Cardiac fibroblast (primary cell): ENCODE results near the gene SMIM12.

ENCODE experiments used
- DNase-seq, 2 donors: peaks; one replicate each; pipeline versions ENCODE4 v3.0.0 to v3.0.0-alpha.2; 2010; ENCODE audit warnings: low read depth in 2 of 2
- H3K4me3 ChIP-seq, 2 donors: replicated peaks in 1 of 2; 1 replicate in 1 of 2; 2 replicates in 1 of 2; pipeline ENCODE4 v1.5.1; 2011; ENCODE audit warnings: low read depth in 2 of 2, low read length in 2 of 2, mild to moderate bottlenecking in 2 of 2, moderate library complexity in 1 of 2
- CTCF ChIP-seq: IDR thresholded peaks from one replicate; pipeline ENCODE4 v1.5.1; 2011; ENCODE audit warnings: low read depth, mild to moderate bottlenecking, low read length, inconsistent platforms

The SMIM12 gene

GRCh38 chr1:34842952-34843371, 16.6 kb downstream of the SMIM12 start:
- H3K4me3 ChIP-seq, result no peak overlapping the region
- TF ChIP-seq CTCF, result no peak

GRCh38 chr1:34842073-34842472, 17.5 kb downstream of the SMIM12 start:
- TF ChIP-seq CTCF, result no peak
- no peak overlapping the region for H3K4me3 ChIP-seq
- no peak for DNase-seq

More at GRCh38 chr1:34842952-34843371, 16.6 kb downstream of the SMIM12 start:
- peak in 1 of 2 donors; percentile 14 for DNase-seq

GRCh38 chr1:34840426-34840825, 19.1 kb downstream of the SMIM12 start:
- H3K4me3 ChIP-seq, result no peak overlapping the region
- TF ChIP-seq CTCF, result no peak
- DNase-seq, result no peak

GRCh38 chr1:34839526-34840305, 19.8 kb downstream of the SMIM12 start:
- no peak for TF ChIP-seq CTCF
- DNase-seq, result no peak
- no peak overlapping the region for H3K4me3 ChIP-seq

GRCh38 chr1:34833711-34834110, 25.8 kb downstream of the SMIM12 start:
- no peak overlapping the region for H3K4me3 ChIP-seq
- no peak for TF ChIP-seq CTCF
- DNase-seq, result no peak

- TF ChIP-seq CTCF, result no peak
- H3K4me3 ChIP-seq, result no peak overlapping the region
- no peak for DNase-seq
Observed at GRCh38 chr1:34831721-34832246, 27.8 kb downstream of the SMIM12 start.

GRCh38 chr1:34829250-34829649, 30.3 kb downstream of the SMIM12 start:
- H3K4me3 ChIP-seq, result no peak overlapping the region
- DNase-seq, result peak; percentile 33 to 53
- no peak for TF ChIP-seq CTCF
